OCI-LY7 (cell line): Measurements from ENCODE around the gene SGMS1. TPM values are rescaled to one million over a fixed set of nuclear protein-coding genes. Genes with fewer than 3 reads are reported as not detected.
A peak's percentile ranks its signal among the peaks of the same experiment; 100 is the strongest.

ENCODE experiments used
- BruUV-seq: library from RNA; stranded (reverse); fragments of 400-500 nt; replicated peaks from 2 replicates; lab custom pipeline; 2021; lab: Mats Ljungman, UMichigan
- CTCF ChIA-PET: fragments of 300-600 bp; sonication (Branson Sonifier 250); formaldehyde crosslinking; loops from one replicate; lab custom pipeline; 2022; ENCODE audit warnings: antibody characterized with exemption; ENCODE audit not compliant: unreplicated experiment; lab: Charles Lee
- POLR2A ChIA-PET: fragments of 300-600 bp; sonication (Branson Sonifier 250); formaldehyde crosslinking; loops from one replicate; lab custom pipeline; 2022; ENCODE audit warnings: antibody characterized with exemption; lab: Charles Lee
- DNase-seq: peaks from one replicate; pipeline ENCODE4 v3.0.0-alpha.2; 2015; ENCODE audit warnings: low spot score
- H2AFZ ChIP-seq: fragments of 200-600 bp; sonication (generic), shearing (Covaris generic); 2 replicates; pipeline ENCODE4 v1.6.1; 2014; ENCODE audit warnings: mild to moderate bottlenecking, antibody characterized with exemption, low read length, moderate library complexity
- H3K27ac ChIP-seq: fragments of 200-600 bp; sonication (generic); 2 replicates; pipeline ENCODE4 v1.5.1; 2014; ENCODE audit warnings: mixed run types, low read depth, mild to moderate bottlenecking, moderate library complexity, low read length, inconsistent platforms; ENCODE audit not compliant: poor library complexity, severe bottlenecking
- H3K36me3 ChIP-seq: fragments of 200-600 bp; sonication (generic); 2 replicates; pipeline ENCODE4 v1.6.1; 2014; ENCODE audit warnings: mild to moderate bottlenecking, antibody characterized with exemption, low read length, moderate library complexity, mixed read lengths; ENCODE audit not compliant: insufficient read depth
- H3K4me1 ChIP-seq: fragments of 200-600 bp; sonication (generic); 2 replicates; pipeline ENCODE4 v1.5.1; 2014; ENCODE audit warnings: mild to moderate bottlenecking, low read length; ENCODE audit not compliant: insufficient read depth, poor library complexity, severe bottlenecking
- H3K4me2 ChIP-seq: fragments of 200-600 bp; sonication (generic); 2 replicates; pipeline ENCODE4 v1.6.1; 2014; ENCODE audit warnings: mild to moderate bottlenecking, low read length
- H3K4me3 ChIP-seq: fragments of 200-600 bp; sonication (generic); 2 replicates; pipeline ENCODE4 v1.5.1; 2014; ENCODE audit warnings: mild to moderate bottlenecking, low read depth, low read length; ENCODE audit not compliant: poor library complexity, severe bottlenecking
- H3K79me2 ChIP-seq: fragments of 200-600 bp; sonication (generic); 2 replicates; pipeline ENCODE4 v1.6.1; 2016; ENCODE audit warnings: low read depth, mild to moderate bottlenecking, low read length, moderate library complexity, mixed read lengths; ENCODE audit not compliant: insufficient read depth
- H3K9me2 ChIP-seq: fragments of 200-600 bp; sonication (generic); 2 replicates; pipeline ENCODE4 v1.6.1; 2016; ENCODE audit warnings: mild to moderate bottlenecking, low read length, mixed read lengths; ENCODE audit not compliant: insufficient read depth
- H3K9me3 ChIP-seq: fragments of 200-600 bp; sonication (generic); 2 replicates; pipeline ENCODE4 v1.6.1; 2014; ENCODE audit warnings: mild to moderate bottlenecking, mixed run types, low read length, mixed read lengths
- H4K20me1 ChIP-seq: fragments of 200-600 bp; sonication (generic); 2 replicates; pipeline ENCODE4 v1.6.1; 2014; ENCODE audit warnings: mild to moderate bottlenecking, antibody characterized with exemption, low read length, moderate library complexity, mixed read lengths; ENCODE audit not compliant: insufficient read depth
- CTCF ChIP-seq: fragments of 200-600 bp; sonication (generic); conservative IDR thresholded peaks from 2 replicates; pipeline ENCODE4 v1.5.1; 2014; ENCODE audit warnings: mild to moderate bottlenecking, antibody characterized with exemption, low read length, moderate library complexity, mixed read lengths
- EZH2phosphoT487 ChIP-seq: fragments of 200-600 bp; sonication (generic); IDR thresholded peaks from 2 replicates; pipeline ENCODE4 v1.6.1; 2018; ENCODE audit warnings: low read depth, borderline replicate concordance, mild to moderate bottlenecking, mixed run types, antibody characterized with exemption, low read length, moderate library complexity, mixed read lengths
- intact Hi-C: fragments of 100-400 bp; cut with micrococcal nuclease; formaldehyde crosslinking; loops from one replicate; pipeline ENCODE4 v1.10.0; 2022; ENCODE audit not compliant: unreplicated experiment
- total RNA-seq, 2 experiments: library from RNA; depleted of rRNA in 1 of 2; stranded (reverse); fragments of >200 nt in 1 of 2; shearing (Covaris generic) in 1 of 2; gene quantifications; 2 replicates each; pipeline ENCODE4 v1.2.3, GENCODE V29; 2014 to 2022

Gene SGMS1
- total RNA-seq, 2 experiments from 2014 or later = 45.4 to 57.5 TPM

- no peak overlapping the region for H3K27ac ChIP-seq
- CTCF ChIA-PET = interaction anchor here (0.9 to 1.6 kb wide), 3 partner anchors 23 to 99 kb away, joined by 3 read pairs; no protein-coding TSS in a partner anchor
These were observed 69.3 kb downstream of the SGMS1 start for GRCh38 chr10:50554376-50554994.

GRCh38 chr10:50552771-50553535 lies 70.8 kb downstream of the SGMS1 start:
- TF ChIP-seq EZH2phosphoT487 = no peak
- peak; percentile 60 for TF ChIP-seq CTCF
- no peak overlapping the region for H3K27ac ChIP-seq
- ChIA-PET CTCF (interaction anchor here (0.9 to 1.6 kb wide), 2 partner anchors 10 to 25 kb away, joined by 3 read pairs; no protein-coding TSS in a partner anchor), POLR2A (interaction anchor here (0.6 to 1.8 kb wide), 4 partner anchors 16 to 368 kb away, joined by 3 to 8 read pairs (median 4); no protein-coding TSS in a partner anchor)
- H3K4me3 ChIP-seq = no peak overlapping the region
- BruUV-seq = no TSS peak
- H4K20me1 ChIP-seq = peaks cover 4% of the 10 kb centered on the region; the same call in 1 of the 2 replicates
- DNase-seq = peak; percentile 27
- H3K9me3 ChIP-seq = peaks cover 8% of the 10 kb centered on the region; the same call in 1 of the 2 replicates
- H3K79me2 ChIP-seq = peaks cover 4% of the 10 kb centered on the region; the same call in 1 of the 2 replicates
- no peak overlapping the region for H2AFZ ChIP-seq
- H3K4me2 ChIP-seq = no peak overlapping the region
- peaks cover 3% of the 10 kb centered on the region; the same call in 1 of the 2 replicates for H3K36me3 ChIP-seq
- no peaks in the 10 kb centered on the region for H3K9me2 ChIP-seq
- peaks cover 16% of the 10 kb centered on the region for H3K4me1 ChIP-seq
- intact Hi-C loops = loop anchor here (5.0 kb wide), 1 partner anchor 329 kb away; no protein-coding TSS in a partner anchor

More at GRCh38 chr10:50554376-50554994, 69.3 kb downstream of the SGMS1 start:
- peaks cover 16% of the 10 kb centered on the region for H3K4me1 ChIP-seq
- TF ChIP-seq CTCF (no peak), EZH2phosphoT487 (no peak)
- intact Hi-C loops = loop anchor here (5.0 kb wide), 1 partner anchor 328 kb away; no protein-coding TSS in a partner anchor
- H4K20me1 ChIP-seq = peaks cover 4% of the 10 kb centered on the region; the same call in 1 of the 2 replicates
- H3K4me3 ChIP-seq = no peak overlapping the region
- H2AFZ ChIP-seq = no peak overlapping the region
- DNase-seq = no peak
- no peak overlapping the region for H3K4me2 ChIP-seq
- no peaks in the 10 kb centered on the region for H3K9me3 ChIP-seq
- H3K9me2 ChIP-seq = no peaks in the 10 kb centered on the region
- H3K79me2 ChIP-seq = peaks cover 3% of the 10 kb centered on the region; the same call in 1 of the 2 replicates
- peaks cover 3% of the 10 kb centered on the region; the same call in 1 of the 2 replicates for H3K36me3 ChIP-seq
- POLR2A ChIA-PET = interaction anchor here (0.8 to 3.5 kb wide), 4 partner anchors 10 to 99 kb away, joined by 4 to 24 read pairs (median 6); no protein-coding TSS in a partner anchor
- BruUV-seq = no TSS peak
